ENCODE results near the gene CHRND.

DNA sequence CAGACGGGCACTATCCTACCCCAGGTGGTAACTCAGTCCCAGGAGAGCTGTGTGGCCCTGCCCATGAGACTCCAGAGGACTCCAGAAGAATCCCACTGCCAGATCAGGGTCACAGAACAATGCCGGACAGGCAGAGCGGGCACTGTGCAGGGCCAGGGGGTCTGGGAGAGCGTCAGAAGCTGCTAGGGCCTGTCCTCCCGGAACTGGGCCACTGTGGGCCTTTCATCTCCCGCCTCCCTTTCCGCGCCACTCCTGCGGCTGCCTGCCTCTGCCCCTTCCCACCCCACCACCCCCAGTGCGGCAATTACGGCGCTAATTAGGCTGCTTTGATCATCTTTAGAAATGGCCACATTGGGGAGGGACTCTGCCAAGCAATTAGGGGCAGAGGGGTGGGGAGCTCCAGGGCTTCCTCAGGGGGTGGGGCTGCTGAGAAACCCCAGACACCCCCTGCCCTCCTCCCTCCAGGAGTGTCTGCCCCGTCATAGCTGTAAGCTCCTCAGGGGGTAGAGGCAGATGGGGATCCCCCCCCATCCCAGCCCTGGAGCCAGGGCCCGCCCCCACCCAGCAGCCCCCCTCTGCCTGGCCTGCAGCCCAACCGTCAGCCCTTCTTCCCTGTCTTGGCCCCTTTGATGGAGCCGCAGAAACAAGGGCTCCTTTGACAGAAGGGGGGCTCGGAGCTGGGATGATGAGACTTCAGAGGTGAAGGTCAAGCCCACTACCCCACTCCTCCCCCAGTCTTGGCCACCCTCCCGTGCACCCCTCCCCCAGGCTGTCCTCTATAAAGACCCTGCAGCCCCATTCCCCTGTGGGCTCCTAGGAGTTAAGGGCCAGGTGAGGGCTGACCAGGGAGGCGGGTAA, 6.2 kb upstream of the CHRND start, which contains the start of gene PRSS56:
- no peak for TF ChIP-seq POLR2A (IDR thresholded peaks at IDR 0.05)
- TF ChIP-seq, protein P1, sequence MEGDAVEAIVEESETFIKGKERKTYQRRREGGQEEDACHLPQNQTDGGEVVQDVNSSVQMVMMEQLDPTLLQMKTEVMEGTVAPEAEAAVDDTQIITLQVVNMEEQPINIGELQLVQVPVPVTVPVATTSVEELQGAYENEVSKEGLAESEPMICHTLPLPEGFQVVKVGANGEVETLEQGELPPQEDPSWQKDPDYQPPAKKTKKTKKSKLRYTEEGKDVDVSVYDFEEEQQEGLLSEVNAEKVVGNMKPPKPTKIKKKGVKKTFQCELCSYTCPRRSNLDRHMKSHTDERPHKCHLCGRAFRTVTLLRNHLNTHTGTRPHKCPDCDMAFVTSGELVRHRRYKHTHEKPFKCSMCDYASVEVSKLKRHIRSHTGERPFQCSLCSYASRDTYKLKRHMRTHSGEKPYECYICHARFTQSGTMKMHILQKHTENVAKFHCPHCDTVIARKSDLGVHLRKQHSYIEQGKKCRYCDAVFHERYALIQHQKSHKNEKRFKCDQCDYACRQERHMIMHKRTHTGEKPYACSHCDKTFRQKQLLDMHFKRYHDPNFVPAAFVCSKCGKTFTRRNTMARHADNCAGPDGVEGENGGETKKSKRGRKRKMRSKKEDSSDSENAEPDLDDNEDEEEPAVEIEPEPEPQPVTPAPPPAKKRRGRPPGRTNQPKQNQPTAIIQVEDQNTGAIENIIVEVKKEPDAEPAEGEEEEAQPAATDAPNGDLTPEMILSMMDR (IDR thresholded peaks at IDR 0.05) = no peak
